GM21526 (cell line): ENCODE results near the gene RPUSD1.

Experiments
- ATAC-seq: cut with Tn5 transposase; IDR thresholded peaks from one replicate; pipeline ENCODE4 v1.9.1; 2021; ENCODE audit warnings: moderate library complexity; ENCODE audit not compliant: unreplicated experiment, low FRiP score

The RPUSD1 gene

GRCh38 chr16:799948-800833, 12.0 kb upstream of the RPUSD1 start, which contains the start of gene GNG13:
Gene GNG13, minus strand, starts transcription at chr16:800734. Its CDS starts 1,657 bp downstream, at chr16:799077.
- ATAC-seq: no peak

- no peak for ATAC-seq
Measured at GRCh38 chr16:799111-799947, 11.1 kb upstream of the RPUSD1 start.

- no peak for ATAC-seq
Measured at GRCh38 chr16:798666-799065, 10.5 kb upstream of the RPUSD1 start.

GRCh38 chr16:797686-798085, 9.5 kb upstream of the RPUSD1 start:
- no peak for ATAC-seq

GRCh38 chr16:797120-797420, 8.9 kb upstream of the RPUSD1 start:
- no peak for ATAC-seq

- ATAC-seq: no peak
Measured at GRCh38 chr16:796296-797119, 8.3 kb upstream of the RPUSD1 start.

GRCh38 chr16:795580-796229, 7.5 kb upstream of the RPUSD1 start:
- ATAC-seq: no peak

GRCh38 chr16:794853-795466, 6.8 kb upstream of the RPUSD1 start:
- no peak for ATAC-seq

- no peak for ATAC-seq
Measured at GRCh38 chr16:794091-794822, 6.1 kb upstream of the RPUSD1 start.

- no peak for ATAC-seq
Measured at GRCh38 chr16:793414-793813, 5.2 kb upstream of the RPUSD1 start.

- ATAC-seq: no peak
Measured at GRCh38 chr16:792221-792995, 4.2 kb upstream of the RPUSD1 start.

- ATAC-seq: no peak
Measured at GRCh38 chr16:791131-791530, 3.0 kb upstream of the RPUSD1 start.

GRCh38 chr16:790086-790485, 1.9 kb upstream of the RPUSD1 start:
- ATAC-seq: no peak

GRCh38 chr16:789191-789850, 1.1 kb upstream of the RPUSD1 start:
- ATAC-seq: no peak

GRCh38 chr16:788399-789126, 382 bp upstream of the RPUSD1 start, which contains the start of gene CHTF18:
Gene CHTF18, plus strand, starts transcription at chr16:788620. Its CDS starts 65 bp downstream, at chr16:788685.
- ATAC-seq: peak; percentile 62

GRCh38 chr16:787321-787966, 737 bp downstream of the RPUSD1 start:
- no peak for ATAC-seq
